Stimulated activated naive CD8-positive, alpha-beta T cell treated with anti-CD3 and anti-CD28 coated beads, Interleukin-15, amount 100 ng/mL, for 72 hours (primary cell): ENCODE data around the gene LMOD2.
A peak's percentile ranks its signal among the peaks of the same experiment; 100 is the strongest.

Source experiments
- ATAC-seq: fragments of 150-1000 bp; cut with Tn5 transposase; 2 replicates; pipeline ENCODE4 v1.10.0; 2021; ENCODE audit warnings: mild to moderate bottlenecking, moderate library complexity
- DNase-seq, 2 donors: peaks; one replicate each; pipeline ENCODE4 v3.0.0; 2021 to 2022
- H3K27ac Mint-ChIP-seq, 2 donors: one replicate each; pipeline ENCODE4 v1.8.0; 2022; ENCODE audit warnings: mild to moderate bottlenecking in 2 of 2, mixed read lengths in 2 of 2, moderate library complexity in 2 of 2
- H3K27me3 Mint-ChIP-seq: one replicate; pipeline ENCODE4 v1.8.0; 2022; ENCODE audit warnings: mixed read lengths
- H3K4me1 Mint-ChIP-seq: one replicate; pipeline ENCODE4 v1.8.0; 2022; ENCODE audit warnings: mild to moderate bottlenecking, mixed read lengths
- H3K4me3 Mint-ChIP-seq, 2 donors: one replicate each; pipeline ENCODE4 v1.8.0; 2022; ENCODE audit warnings: mild to moderate bottlenecking in 2 of 2, mixed read lengths in 2 of 2, moderate library complexity in 1 of 2
- H3K9me3 Mint-ChIP-seq, 2 donors: one replicate each; pipeline ENCODE4 v1.8.0; 2022; ENCODE audit warnings: mixed read lengths in 2 of 2

LMOD2 gene

GRCh38 chr7:123655614-123656013 is at the start of gene LMOD2:
Gene LMOD2, plus strand, starts transcription at chr7:123655866. Its CDS starts 98 bp downstream, at chr7:123655964.
- H3K4me1 Mint-ChIP-seq, result no peaks in the 10 kb centered on the region
- no peaks in the 10 kb centered on the region for H3K9me3 Mint-ChIP-seq
- peaks cover 32% of the 10 kb centered on the region for H3K27me3 Mint-ChIP-seq
- DNase-seq (no peak), ATAC-seq (no peak)
- no peak within 1 kb of the TSS for H3K4me3 Mint-ChIP-seq
- H3K27ac Mint-ChIP-seq, result no peak within 1 kb of the TSS

GRCh38 chr7:123607423-123607975 is 48.2 kb upstream of the LMOD2 start:
- no peak for ATAC-seq
- no peaks in the 10 kb centered on the region for H3K4me1 Mint-ChIP-seq
- H3K9me3 Mint-ChIP-seq, result no peaks in the 10 kb centered on the region
- DNase-seq, result no peak
- no peak overlapping the region for H3K27ac Mint-ChIP-seq
- H3K4me3 Mint-ChIP-seq, result no peak overlapping the region
- peaks cover 29% of the 10 kb centered on the region for H3K27me3 Mint-ChIP-seq

GRCh38 chr7:123608991-123609882 is 46.4 kb upstream of the LMOD2 start:
- H3K27me3 Mint-ChIP-seq, result peaks cover 38% of the 10 kb centered on the region
- no peak overlapping the region for H3K4me3 Mint-ChIP-seq
- H3K9me3 Mint-ChIP-seq, result no peaks in the 10 kb centered on the region
- no peaks in the 10 kb centered on the region for H3K4me1 Mint-ChIP-seq
- H3K27ac Mint-ChIP-seq, result peak overlapping the region; percentile 67 to 82
- no peak for ATAC-seq
- DNase-seq, result no peak

GRCh38 chr7:123609883-123610239 is 45.8 kb upstream of the LMOD2 start:
- H3K27me3 Mint-ChIP-seq, result peaks cover 32% of the 10 kb centered on the region
- H3K4me3 Mint-ChIP-seq, result no peak overlapping the region
- no peak overlapping the region for H3K27ac Mint-ChIP-seq
- no peaks in the 10 kb centered on the region for H3K9me3 Mint-ChIP-seq
- DNase-seq (no peak), ATAC-seq (no peak)
- no peaks in the 10 kb centered on the region for H3K4me1 Mint-ChIP-seq

GRCh38 chr7:123612024-123612423 is 43.6 kb upstream of the LMOD2 start:
- no peak overlapping the region for H3K4me3 Mint-ChIP-seq
- no peaks in the 10 kb centered on the region for H3K9me3 Mint-ChIP-seq
- DNase-seq, result no peak
- no peaks in the 10 kb centered on the region for H3K4me1 Mint-ChIP-seq
- no peak overlapping the region for H3K27ac Mint-ChIP-seq
- H3K27me3 Mint-ChIP-seq, result peaks cover 32% of the 10 kb centered on the region
- ATAC-seq, result no peak

GRCh38 chr7:123615344-123615743 is 40.3 kb upstream of the LMOD2 start:
- DNase-seq, result no peak
- Mint-ChIP-seq H3K4me1 (no peaks in the 10 kb centered on the region), H3K27ac (no peak overlapping the region), H3K4me3 (no peak overlapping the region), H3K9me3 (no peaks in the 10 kb centered on the region), H3K27me3 (peaks cover 41% of the 10 kb centered on the region)
- ATAC-seq, result no peak

- H3K27ac Mint-ChIP-seq, result no peak overlapping the region
- ATAC-seq (no peak), DNase-seq (no peak)
- H3K27me3 Mint-ChIP-seq, result peaks cover 41% of the 10 kb centered on the region
- no peak overlapping the region for H3K4me3 Mint-ChIP-seq
- H3K4me1 Mint-ChIP-seq, result no peaks in the 10 kb centered on the region
- no peaks in the 10 kb centered on the region for H3K9me3 Mint-ChIP-seq
Observed at GRCh38 chr7:123616223-123616622, 39.4 kb upstream of the LMOD2 start.

GRCh38 chr7:123621707-123622106 is 34.0 kb upstream of the LMOD2 start:
- no peaks in the 10 kb centered on the region for H3K9me3 Mint-ChIP-seq
- no peak for DNase-seq
- peaks cover 18% of the 10 kb centered on the region for H3K27me3 Mint-ChIP-seq
- no peaks in the 10 kb centered on the region for H3K4me1 Mint-ChIP-seq
- H3K27ac Mint-ChIP-seq, result no peak overlapping the region
- no peak overlapping the region for H3K4me3 Mint-ChIP-seq
- no peak for ATAC-seq

- Mint-ChIP-seq H3K4me1 (no peaks in the 10 kb centered on the region), H3K4me3 (no peak overlapping the region), H3K27ac (no peak overlapping the region), H3K27me3 (peaks cover 14% of the 10 kb centered on the region), H3K9me3 (no peaks in the 10 kb centered on the region)
- DNase-seq, result no peak
- no peak for ATAC-seq
Observed at GRCh38 chr7:123622660-123623386, 32.8 kb upstream of the LMOD2 start.

GRCh38 chr7:123624527-123625183 is 31.0 kb upstream of the LMOD2 start:
- ATAC-seq (peak; percentile 70), DNase-seq (peak; percentile 46 to 64)
- Mint-ChIP-seq H3K27me3 (peaks cover 3% of the 10 kb centered on the region), H3K4me3 (no peak overlapping the region), H3K9me3 (no peaks in the 10 kb centered on the region), H3K27ac (no peak overlapping the region), H3K4me1 (no peaks in the 10 kb centered on the region)

- no peak for DNase-seq
- no peak overlapping the region for H3K4me3 Mint-ChIP-seq
- H3K27me3 Mint-ChIP-seq, result no peaks in the 10 kb centered on the region
- H3K27ac Mint-ChIP-seq, result no peak overlapping the region
- no peak for ATAC-seq
- no peaks in the 10 kb centered on the region for H3K4me1 Mint-ChIP-seq
- no peaks in the 10 kb centered on the region for H3K9me3 Mint-ChIP-seq
Observed at GRCh38 chr7:123625254-123625653, 30.4 kb upstream of the LMOD2 start.

GRCh38 chr7:123627851-123628250 is 27.8 kb upstream of the LMOD2 start:
- DNase-seq (no peak), ATAC-seq (no peak)
- no peaks in the 10 kb centered on the region for H3K4me1 Mint-ChIP-seq
- no peak overlapping the region for H3K4me3 Mint-ChIP-seq
- H3K9me3 Mint-ChIP-seq, result no peaks in the 10 kb centered on the region
- peaks cover 11% of the 10 kb centered on the region for H3K27me3 Mint-ChIP-seq
- no peak overlapping the region for H3K27ac Mint-ChIP-seq

- DNase-seq (no peak), ATAC-seq (no peak)
- Mint-ChIP-seq H3K27me3 (peaks cover 11% of the 10 kb centered on the region), H3K27ac (no peak overlapping the region), H3K4me1 (no peaks in the 10 kb centered on the region), H3K4me3 (no peak overlapping the region), H3K9me3 (no peaks in the 10 kb centered on the region)
Observed at GRCh38 chr7:123628829-123629228, 26.8 kb upstream of the LMOD2 start.

- DNase-seq, result no peak
- peaks cover 11% of the 10 kb centered on the region for H3K27me3 Mint-ChIP-seq
- H3K4me3 Mint-ChIP-seq, result no peak overlapping the region
- no peaks in the 10 kb centered on the region for H3K4me1 Mint-ChIP-seq
- no peaks in the 10 kb centered on the region for H3K9me3 Mint-ChIP-seq
- no peak overlapping the region for H3K27ac Mint-ChIP-seq
- ATAC-seq, result no peak
Observed at GRCh38 chr7:123629281-123629680, 26.4 kb upstream of the LMOD2 start.

GRCh38 chr7:123632808-123633207 is 22.9 kb upstream of the LMOD2 start:
- H3K4me3 Mint-ChIP-seq, result no peak overlapping the region
- peaks cover 20% of the 10 kb centered on the region for H3K27me3 Mint-ChIP-seq
- H3K9me3 Mint-ChIP-seq, result no peaks in the 10 kb centered on the region
- no peaks in the 10 kb centered on the region for H3K4me1 Mint-ChIP-seq
- H3K27ac Mint-ChIP-seq, result no peak overlapping the region
- DNase-seq (no peak), ATAC-seq (no peak)

- ATAC-seq (no peak), DNase-seq (no peak)
- H3K27me3 Mint-ChIP-seq, result peaks cover 27% of the 10 kb centered on the region
- no peak overlapping the region for H3K27ac Mint-ChIP-seq
- no peak overlapping the region for H3K4me3 Mint-ChIP-seq
- H3K9me3 Mint-ChIP-seq, result no peaks in the 10 kb centered on the region
- H3K4me1 Mint-ChIP-seq, result no peaks in the 10 kb centered on the region
Observed at GRCh38 chr7:123633553-123633952, 22.1 kb upstream of the LMOD2 start.
